IMR-90 (cell line): ENCODE results near the gene SOX6. TPM values are rescaled to one million over a fixed set of nuclear protein-coding genes. Genes with fewer than 3 reads are reported as not detected.

Experiments used
- ATAC-seq: fragments of 200-7000 bp; cut with Tn5 transposase; 2 replicates; pipeline ENCODE4 v1.9.1; 2020; ENCODE audit warnings: low read depth, mild to moderate bottlenecking, moderate library complexity
- BruUV-seq: library from RNA; stranded (reverse); fragments of 400-500 nt; replicated peaks from 2 replicates; lab custom pipeline; 2021; lab: Mats Ljungman, UMichigan
- CTCF ChIA-PET: fragments of 300-600 bp; formaldehyde crosslinking; extraction: SDS; loops from one replicate; lab custom pipeline; 2021; ENCODE audit warnings: antibody characterized with exemption; lab: Yijun Ruan, JAX
- POLR2A ChIA-PET: fragments of 300-600 bp; sonication (Branson Sonifier 250); formaldehyde crosslinking; loops from one replicate; lab custom pipeline; 2022; ENCODE audit warnings: antibody characterized with exemption; ENCODE audit not compliant: unreplicated experiment; lab: Charles Lee
- DNase-seq: peaks from one replicate; pipeline ENCODE4 v3.0.0; 2013
- H2AFZ ChIP-seq: replicated peaks from 2 replicates; pipeline ENCODE3; 2013; ENCODE audit warnings: low read length, mild to moderate bottlenecking; ENCODE audit not compliant: poor library complexity
- H2AK5ac ChIP-seq: 2 replicates; pipeline ENCODE4 v1.6.1; 2013; ENCODE audit warnings: low read depth, low read length, inconsistent platforms
- H2AK9ac ChIP-seq: replicated peaks from 2 replicates; pipeline ENCODE3; 2013; ENCODE audit warnings: mild to moderate bottlenecking, low read depth, low read length, moderate library complexity; ENCODE audit not compliant: poor library complexity
- H2BK120ac ChIP-seq: 2 replicates; pipeline ENCODE4 v1.6.1; 2013; ENCODE audit warnings: low read depth, low read length, inconsistent platforms
- H2BK15ac ChIP-seq: 3 replicates; pipeline ENCODE4 v1.6.1; 2013; ENCODE audit warnings: low read depth, low read length, inconsistent platforms
- H2BK20ac ChIP-seq: 2 replicates; pipeline ENCODE4 v1.6.1; 2013; ENCODE audit warnings: low read depth, mild to moderate bottlenecking, inconsistent platforms, low read length, moderate library complexity
- H2BK5ac ChIP-seq: 2 replicates; pipeline ENCODE4 v1.6.1; 2013; ENCODE audit warnings: mild to moderate bottlenecking, low read depth, low read length, inconsistent platforms; ENCODE audit not compliant: poor library complexity, severe bottlenecking
- H3K14ac ChIP-seq: replicated peaks from 2 replicates; pipeline ENCODE4 v1.6.1; 2013; ENCODE audit warnings: low read depth, low read length, inconsistent platforms
- H3K18ac ChIP-seq: 2 replicates; pipeline ENCODE4 v1.6.1; 2013; ENCODE audit warnings: low read depth, low read length, control low read depth
- H3K23ac ChIP-seq: 2 replicates; pipeline ENCODE4 v1.6.1; 2013; ENCODE audit warnings: low read depth, low read length, inconsistent platforms
- H3K27ac ChIP-seq: 2 replicates; pipeline ENCODE4 v1.5.1; 2013; ENCODE audit warnings: mild to moderate bottlenecking, control low read depth, low read length; ENCODE audit not compliant: insufficient read depth
- H3K27me3 ChIP-seq: 2 replicates; pipeline ENCODE4 v1.6.1; 2013; ENCODE audit warnings: low read length; ENCODE audit not compliant: control insufficient read depth, insufficient read depth
- H3K36me3 ChIP-seq: 2 replicates; pipeline ENCODE4 v1.6.1; 2013; ENCODE audit warnings: low read length, mixed read lengths; ENCODE audit not compliant: control insufficient read depth, insufficient read depth
- H3K4ac ChIP-seq: 2 replicates; pipeline ENCODE4 v1.6.1; 2013; ENCODE audit warnings: low read depth, low read length, inconsistent platforms
- H3K4me1 ChIP-seq: 2 replicates; pipeline ENCODE4 v1.6.1; 2013; ENCODE audit warnings: low read length, mixed read lengths; ENCODE audit not compliant: control insufficient read depth, insufficient read depth
- H3K4me2 ChIP-seq: 2 replicates; pipeline ENCODE4 v1.6.1; 2013; ENCODE audit warnings: low read depth, mild to moderate bottlenecking, control low read depth, low read length, moderate library complexity
- H3K4me3 ChIP-seq: 2 replicates; pipeline ENCODE4 v1.5.1; 2013; ENCODE audit warnings: low read depth, mild to moderate bottlenecking, control low read depth, low read length, moderate library complexity; ENCODE audit not compliant: insufficient read depth
- H3K56ac ChIP-seq: 2 replicates; pipeline ENCODE4 v1.6.1; 2013; ENCODE audit warnings: low read length, inconsistent platforms; ENCODE audit not compliant: insufficient read depth; ENCODE audit errors: extremely low read depth
- H3K79me1 ChIP-seq, 2 experiments: 2 replicates each; pipeline ENCODE4 v1.6.1; 2013; ENCODE audit warnings: low read length in 2 of 2, inconsistent platforms in 1 of 2, low read depth in 1 of 2
- H3K9ac ChIP-seq: 2 replicates; pipeline ENCODE4 v1.6.1; 2013; ENCODE audit warnings: low read depth, low read length, control low read depth
- H3K9me1 ChIP-seq: 2 replicates; pipeline ENCODE4 v1.6.1; 2013; ENCODE audit warnings: low read length, inconsistent platforms; ENCODE audit not compliant: insufficient read depth
- H3K9me3 ChIP-seq: 2 replicates; pipeline ENCODE4 v1.6.1; 2013; ENCODE audit warnings: low read length; ENCODE audit not compliant: control insufficient read depth, insufficient read depth
- H4K20me1 ChIP-seq: 2 replicates; pipeline ENCODE4 v1.6.1; 2013; ENCODE audit warnings: low read length, inconsistent platforms; ENCODE audit not compliant: insufficient read depth
- H4K5ac ChIP-seq: 2 replicates; pipeline ENCODE4 v1.6.1; 2013; ENCODE audit warnings: mild to moderate bottlenecking, low read depth, low read length, control low read depth
- H4K8ac ChIP-seq, 2 experiments: 2 replicates each; pipeline ENCODE4 v1.6.1; 2013; ENCODE audit warnings: low read depth in 2 of 2, low read length in 2 of 2, control low read depth in 1 of 2, inconsistent platforms in 1 of 2
- H4K91ac ChIP-seq: 2 replicates; pipeline ENCODE4 v1.6.1; 2013; ENCODE audit warnings: low read depth, low read length, inconsistent platforms; ENCODE audit not compliant: insufficient read depth
- CEBPB ChIP-seq: IDR thresholded peaks from 2 replicates; pipeline ENCODE4 v1.6.1; 2012; ENCODE audit warnings: low read depth, low read length, improper control_type of control experiment
- CTCF ChIP-seq: conservative IDR thresholded peaks from 2 replicates; pipeline ENCODE4 v1.5.1; 2012; ENCODE audit warnings: mild to moderate bottlenecking, low read depth, low read length, improper control_type of control experiment
- ELK1 ChIP-seq: fragments of 150-350 bp; IDR thresholded peaks from 2 replicates; pipeline ENCODE4 v1.6.1; 2016; ENCODE audit warnings: low read depth, mild to moderate bottlenecking, low read length, moderate library complexity, borderline replicate concordance
- FOS ChIP-seq: fragments of 150-350 bp; IDR thresholded peaks from 2 replicates; pipeline ENCODE4 v1.6.1; 2016; ENCODE audit warnings: low read depth, low read length
- MAFK ChIP-seq: IDR thresholded peaks from 2 replicates; pipeline ENCODE4 v1.6.1; 2012; ENCODE audit warnings: low read depth, low read length, improper control_type of control experiment
- MAZ ChIP-seq: IDR thresholded peaks from 2 replicates; pipeline ENCODE4 v1.6.1; 2012; ENCODE audit warnings: low read depth, mild to moderate bottlenecking, low read length, improper control_type of control experiment, moderate library complexity, borderline replicate concordance
- MXI1 ChIP-seq: IDR thresholded peaks from 2 replicates; pipeline ENCODE4 v1.6.1; 2012; ENCODE audit warnings: low read depth, mild to moderate bottlenecking, low read length, moderate library complexity, borderline replicate concordance
- POLR2A ChIP-seq: IDR thresholded peaks from 2 replicates; pipeline ENCODE4 v1.6.1; 2012; ENCODE audit warnings: mild to moderate bottlenecking, low read depth, low read length
- RAD21 ChIP-seq: IDR thresholded peaks from 2 replicates; pipeline ENCODE4 v1.6.1; 2012; ENCODE audit warnings: low read length, improper control_type of control experiment
- RCOR1 ChIP-seq: IDR thresholded peaks from 2 replicates; pipeline ENCODE4 v1.6.1; 2012; ENCODE audit warnings: mild to moderate bottlenecking, low read length, improper control_type of control experiment; ENCODE audit not compliant: insufficient replicate concordance
- RFX5 ChIP-seq: IDR thresholded peaks from 2 replicates; pipeline ENCODE4 v1.8.0; 2012; ENCODE audit warnings: low read depth, mild to moderate bottlenecking, low read length, moderate library complexity
- USF2 ChIP-seq: fragments of 150-350 bp; IDR thresholded peaks from 2 replicates; pipeline ENCODE4 v1.6.1; 2017; ENCODE audit warnings: mild to moderate bottlenecking, antibody characterized with exemption, low read length, low read depth
- WGBS, 2 experiments: methylation state at CpG; one replicate each; pipeline versions ENCODE4 v1.1.5 to v1.1.7; 2013; ENCODE audit warnings: missing lambda C conversion rate in 2 of 2; ENCODE audit not compliant: insufficient read length in 1 of 2; ENCODE audit errors: extremely low coverage in 2 of 2; 5-methylcytosine and 5-hydroxymethylcytosine counted together
- dilution Hi-C: fragments of 300-500 bp; cut with HindIII; formaldehyde crosslinking; loops from one replicate; pipeline ENCODE4 v1.14.3; 2018; ENCODE audit warnings: low sequenced_read_pairs; ENCODE audit not compliant: unreplicated experiment
- in situ Hi-C: fragments of 300-500 bp; cut with MboI; formaldehyde crosslinking; loops from 3 replicates; pipeline ENCODE4 v1.14.3; 2019; ENCODE audit warnings: low sequenced_read_pairs, inconsistent platforms, mixed read lengths
- intact Hi-C: fragments of 100-400 bp; cut with micrococcal nuclease; formaldehyde crosslinking; loops from 2 replicates; pipeline ENCODE4 v1.10.0; 2022
- polyA plus RNA-seq, 3 experiments: library from polyadenylated mRNA; depleted of rRNA; stranded (reverse); fragments of >200 nt; gene quantifications; 2 replicates each; pipeline ENCODE4 v1.2.3, GENCODE V29; 2012; ENCODE audit warnings: low replicate concordance in 1 of 3
- total RNA-seq: library from RNA; depleted of rRNA; stranded (reverse); fragments of >200 nt; gene quantifications from 2 replicates; pipeline ENCODE4 v1.2.3, GENCODE V29; 2012

Gene SOX6
- total and polyA plus RNA-seq, 2 of the 4 experiments (the other 2 are of a cell fraction), result 1.7 to 7.7 TPM

- H3K18ac ChIP-seq, result peak overlapping the region; percentile 85
- dilution Hi-C loops (no loop called here), intact Hi-C loops (loop anchor here (2.0 kb wide), 1 partner anchor 606 kb away; no protein-coding TSS in a partner anchor), in situ Hi-C loops (no loop called here)
- H4K91ac ChIP-seq, result peak overlapping the region; percentile 79
- peak overlapping the region; percentile 89; the same call in 1 of the 2 replicates for H3K4ac ChIP-seq
- no peaks in the 10 kb centered on the region for H3K9me3 ChIP-seq
- H2BK15ac ChIP-seq, result peak overlapping the region; percentile 84
- peak overlapping the region; percentile 31; the same call in 1 of the 2 replicates for H3K9ac ChIP-seq
- peaks cover 3% of the 10 kb centered on the region; the same call in 1 of the 2 replicates for H3K9me1 ChIP-seq
- H4K8ac ChIP-seq, result peak overlapping the region; percentile 34 to 61; a peak in 3 of 4 replicates
- H4K20me1 ChIP-seq, result no peaks in the 10 kb centered on the region
- peak overlapping the region; percentile 50 for H3K14ac ChIP-seq
- ChIA-PET CTCF (interaction anchor here (0.6 to 1.3 kb wide), 3 partner anchors 11 to 198 kb away, joined by 3 to 6 read pairs (median 4); no protein-coding TSS in a partner anchor), POLR2A (no interaction called here)
- H3K36me3 ChIP-seq, result no peaks in the 10 kb centered on the region
- 0 out of 2 replicates have a peak overlapping the region, but pooled peaks have one; percentile 10 for H3K4me3 ChIP-seq
- H3K23ac ChIP-seq, result peak overlapping the region; percentile 72
- H3K79me1 ChIP-seq, result no peaks in the 10 kb centered on the region
- 25% methylated on average over 2 of the region's 4 CpGs; no CpG with 5 or more reads in 1 of the 2 experiments for WGBS, 2 experiments
- peak overlapping the region; percentile 72 for H3K4me2 ChIP-seq
- H2BK120ac ChIP-seq, result peak overlapping the region; percentile 87
- TF ChIP-seq MAZ (no peak), ELK1 (no peak), RAD21 (no peak), RFX5 (no peak), FOS (no peak), CEBPB (no peak), MAFK (no peak), RCOR1 (no peak), USF2 (no peak), POLR2A (no peak), CTCF (no peak), MXI1 (no peak)
- peaks cover 9% of the 10 kb centered on the region for H3K4me1 ChIP-seq
- H3K27me3 ChIP-seq, result no peaks in the 10 kb centered on the region
- H3K56ac ChIP-seq, result peak overlapping the region; percentile 63; the same call in 1 of the 2 replicates
- no TSS peak for BruUV-seq
- H3K27ac ChIP-seq, result peak overlapping the region; percentile 69
- H2AK5ac ChIP-seq, result peak overlapping the region; percentile 77
- ATAC-seq (no peak), DNase-seq (no peak)
- H2AK9ac ChIP-seq, result peak overlapping the region; percentile 49
- peak overlapping the region; percentile 93 for H2BK20ac ChIP-seq
- peak overlapping the region; percentile 73 for H4K5ac ChIP-seq
- H2BK5ac ChIP-seq, result peak overlapping the region; percentile 75
- H2AFZ ChIP-seq, result no peak overlapping the region
Measured at GRCh38 chr11:16001044-16001568, 355.2 kb downstream of the SOX6 start.
